HG03432 (cell line): ENCODE results near the gene PRKCE.
"Not testable (repeated sequence)": the region's sequence is repeated elsewhere in the genome, so short reads cannot be mapped to it uniquely, and the experiment has no call there.

Source experiments
- ATAC-seq: cut with Tn5 transposase; IDR thresholded peaks from one replicate; pipeline ENCODE4 v1.9.1; 2021; ENCODE audit warnings: mild to moderate bottlenecking, moderate library complexity; ENCODE audit not compliant: unreplicated experiment

Gene PRKCE

GRCh38 chr2:45902380-45902779 is 250.9 kb downstream of the PRKCE start:
- ATAC-seq, result no peak

DNA sequence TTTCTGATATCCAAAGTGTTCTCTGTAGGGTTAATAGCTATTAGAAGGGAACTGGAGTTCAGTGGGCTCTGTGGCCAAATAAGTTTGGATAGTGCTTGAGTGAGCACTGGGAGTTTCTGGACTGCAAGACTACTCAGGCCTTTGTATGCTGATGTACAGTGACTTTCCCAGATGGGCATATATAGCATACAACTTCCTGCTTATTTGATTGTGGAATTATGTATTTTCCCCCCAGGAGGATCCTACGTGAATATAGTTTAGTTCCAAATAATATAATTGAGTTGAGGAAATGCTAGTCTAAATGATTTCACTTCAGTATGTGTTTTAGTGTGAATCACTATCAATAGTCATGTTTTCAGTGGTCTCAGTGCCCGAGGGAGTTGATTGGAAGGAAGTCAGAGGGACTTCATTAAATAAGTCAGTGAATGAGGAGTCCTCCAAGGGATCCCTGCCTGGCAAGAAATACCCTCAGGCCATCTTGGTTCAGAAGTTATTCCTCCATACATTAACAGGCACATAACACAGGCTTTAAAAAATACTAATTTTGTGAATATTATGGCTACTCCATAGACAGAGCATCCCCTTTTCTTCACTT is 251.4 kb downstream of the PRKCE start:
- no peak for ATAC-seq

DNA sequence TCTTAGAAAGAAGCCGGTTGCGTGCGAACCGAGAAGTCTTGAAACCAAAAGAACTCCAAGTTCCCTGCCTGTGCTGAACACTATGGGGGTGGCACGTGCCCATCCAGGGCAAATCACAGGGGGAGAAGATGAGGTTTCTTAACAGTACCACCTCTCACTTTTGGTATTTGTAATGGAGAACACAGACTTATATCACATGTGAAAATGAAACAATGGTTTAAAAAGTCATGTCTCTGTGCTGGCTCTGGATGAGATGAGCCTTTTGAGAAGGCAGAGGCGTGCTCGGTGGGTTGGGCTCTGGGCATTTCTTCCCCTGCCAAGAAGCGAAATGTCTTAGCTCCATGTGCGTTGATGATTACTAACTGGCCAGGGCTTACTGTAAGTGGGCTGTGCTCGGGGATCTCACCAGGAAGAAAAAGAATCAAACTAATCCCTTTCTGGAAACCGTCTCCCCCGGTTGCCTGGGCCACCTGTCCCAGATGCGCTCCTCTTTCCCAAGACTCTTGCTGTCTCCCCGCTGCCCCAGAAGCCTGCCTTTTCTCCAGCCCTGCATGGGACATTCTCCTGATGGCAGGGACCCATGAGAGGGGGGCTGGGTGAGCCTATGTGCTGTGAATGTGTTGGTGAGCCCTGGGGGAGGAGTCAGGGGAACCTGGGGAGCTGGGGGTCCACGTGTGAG is 252.9 kb downstream of the PRKCE start:
- ATAC-seq, result peak; percentile 59

GRCh38 chr2:45904946-45905631 is 253.6 kb downstream of the PRKCE start:
- no peak for ATAC-seq

- no peak for ATAC-seq
These were observed 254.1 kb downstream of the PRKCE start for GRCh38 chr2:45905632-45905958.

DNA sequence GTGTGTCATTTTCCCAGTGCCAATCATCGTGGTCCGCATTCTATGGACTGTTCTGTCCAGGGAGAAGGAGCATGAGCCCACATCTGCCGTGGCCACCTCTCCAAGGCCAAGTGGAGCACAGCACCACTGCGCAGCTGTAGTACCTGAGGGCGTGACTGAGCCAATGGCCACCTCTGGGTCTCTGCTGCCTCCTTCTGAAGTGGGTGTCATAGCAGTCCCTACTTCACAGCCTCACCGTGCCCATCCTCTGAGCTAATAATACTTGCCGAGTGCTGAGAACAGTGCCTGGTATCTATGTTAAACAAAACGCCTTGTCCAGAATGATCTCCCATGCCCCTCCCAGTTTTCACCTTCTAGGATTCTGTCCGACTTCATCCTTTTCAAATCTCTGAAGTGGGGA is 256.1 kb downstream of the PRKCE start:
- no peak for ATAC-seq

DNA sequence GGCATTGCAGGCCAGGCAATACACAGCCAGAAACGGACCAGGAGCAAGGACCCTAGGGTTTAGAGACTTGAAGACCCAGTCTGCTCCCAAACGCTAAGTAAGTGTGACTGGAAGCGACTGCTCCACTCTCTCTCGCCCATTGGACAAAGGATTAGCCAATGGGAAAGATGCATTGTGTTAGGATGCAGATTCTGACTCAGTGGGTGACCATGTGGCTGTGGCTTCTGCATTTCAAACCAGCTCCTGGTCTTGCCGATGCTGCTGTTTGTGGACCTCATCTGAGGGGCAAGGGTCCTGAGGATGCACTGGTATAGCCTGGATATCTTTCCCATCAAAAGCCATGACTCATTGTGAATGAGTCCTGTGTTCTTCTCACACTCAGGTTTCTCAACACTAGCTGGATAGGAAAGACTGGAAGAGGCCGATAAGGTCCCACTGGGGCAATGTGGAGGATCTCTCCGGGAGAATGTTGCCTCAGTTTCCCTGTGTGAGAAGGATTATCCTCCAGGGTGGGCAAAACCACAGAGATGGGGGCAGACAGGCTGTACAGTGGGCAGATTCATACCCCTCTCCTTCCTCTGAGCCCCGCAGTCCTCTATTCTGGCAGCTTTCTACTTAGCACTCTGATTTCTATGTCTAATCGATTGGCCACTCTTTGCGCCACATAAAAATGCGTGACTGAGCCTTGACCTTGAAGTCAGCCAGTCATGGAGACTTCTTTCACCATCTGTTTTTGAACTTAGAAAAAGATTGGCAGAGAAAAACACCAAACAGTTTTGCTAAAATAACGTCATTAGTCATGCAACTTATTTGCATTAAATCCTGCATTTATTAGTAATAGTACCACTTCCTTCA is 257.1 kb downstream of the PRKCE start:
- no peak for ATAC-seq

- no peak for ATAC-seq
These were observed 257.7 kb downstream of the PRKCE start for GRCh38 chr2:45909171-45909565.

- peak; percentile 81 for ATAC-seq
These were observed 258.3 kb downstream of the PRKCE start for GRCh38 chr2:45909677-45910191.

DNA sequence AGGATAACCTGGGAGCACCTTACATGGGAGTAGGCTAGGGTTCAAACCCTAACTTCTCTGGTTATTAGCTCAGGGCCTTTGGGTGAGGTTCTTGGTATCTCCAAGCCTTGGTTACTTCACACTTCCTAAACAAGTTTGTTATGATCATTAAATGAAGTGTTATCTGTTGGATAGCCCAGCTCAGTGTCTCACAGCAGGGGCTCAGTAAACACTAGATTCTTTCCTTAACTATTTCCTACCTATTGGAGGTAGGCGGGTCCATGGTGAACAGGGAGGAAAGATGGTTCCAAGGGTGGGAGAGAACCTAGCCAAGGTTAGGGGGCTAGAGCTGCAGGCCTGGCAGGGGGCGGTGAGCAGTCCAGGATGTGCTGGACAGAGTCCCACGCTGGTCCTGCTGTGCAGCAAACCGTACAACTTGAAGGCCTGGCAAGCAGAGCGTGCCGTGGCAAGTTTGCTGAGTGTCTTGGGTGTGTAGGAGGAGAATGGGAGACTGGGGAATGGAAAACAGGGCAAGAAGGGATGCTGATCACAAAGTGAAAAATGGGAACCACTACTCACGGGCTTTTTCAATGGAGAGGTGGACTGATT is 259.1 kb downstream of the PRKCE start:
- no peak for ATAC-seq

GRCh38 chr2:45911538-45911937 is 260.1 kb downstream of the PRKCE start:
- ATAC-seq, result no peak

DNA sequence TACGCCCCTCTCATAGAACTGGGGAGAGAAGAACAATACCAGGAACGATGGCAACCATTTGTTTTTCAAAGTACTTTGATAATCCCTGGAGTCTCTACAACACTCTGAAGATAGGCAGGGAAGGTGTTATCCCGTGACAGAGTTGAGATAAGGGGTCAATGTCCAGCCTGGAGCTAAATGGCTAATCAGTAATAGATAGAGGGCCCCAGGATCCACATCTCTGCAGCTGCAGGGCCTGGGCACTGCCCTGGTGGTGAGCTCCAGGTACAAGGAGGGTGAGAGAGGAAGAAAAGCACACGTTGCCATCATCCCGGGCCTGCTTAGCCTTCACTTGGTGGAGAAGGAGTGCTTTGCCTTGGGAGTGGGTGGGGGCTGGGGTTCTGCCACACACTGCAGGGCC is 260.6 kb downstream of the PRKCE start:
- no peak for ATAC-seq

- ATAC-seq, result no peak
These were observed 262.1 kb downstream of the PRKCE start for GRCh38 chr2:45913539-45913938.

DNA sequence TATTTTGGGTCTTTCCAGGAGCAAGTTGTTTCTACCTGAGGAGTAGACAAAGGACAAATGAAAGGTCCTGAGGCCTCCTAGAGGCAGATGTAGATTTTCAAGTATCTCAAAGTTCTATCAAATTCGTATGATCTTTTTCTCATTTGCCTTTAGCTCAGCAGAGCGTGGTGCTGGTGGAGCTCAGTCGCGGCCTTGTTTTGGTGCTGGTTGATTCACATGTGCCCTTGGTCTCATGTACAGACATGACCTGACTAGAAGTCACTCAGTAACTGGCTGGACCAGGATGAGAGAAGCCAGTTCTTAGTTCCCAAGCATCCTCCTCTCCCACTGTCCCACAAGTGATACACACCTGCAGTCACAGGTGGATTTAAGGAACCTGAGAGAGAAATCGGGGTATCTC is 264.0 kb downstream of the PRKCE start:
- no peak for ATAC-seq

GRCh38 chr2:45917561-45918176 is 266.2 kb downstream of the PRKCE start:
- not testable (repeated sequence) for ATAC-seq

DNA sequence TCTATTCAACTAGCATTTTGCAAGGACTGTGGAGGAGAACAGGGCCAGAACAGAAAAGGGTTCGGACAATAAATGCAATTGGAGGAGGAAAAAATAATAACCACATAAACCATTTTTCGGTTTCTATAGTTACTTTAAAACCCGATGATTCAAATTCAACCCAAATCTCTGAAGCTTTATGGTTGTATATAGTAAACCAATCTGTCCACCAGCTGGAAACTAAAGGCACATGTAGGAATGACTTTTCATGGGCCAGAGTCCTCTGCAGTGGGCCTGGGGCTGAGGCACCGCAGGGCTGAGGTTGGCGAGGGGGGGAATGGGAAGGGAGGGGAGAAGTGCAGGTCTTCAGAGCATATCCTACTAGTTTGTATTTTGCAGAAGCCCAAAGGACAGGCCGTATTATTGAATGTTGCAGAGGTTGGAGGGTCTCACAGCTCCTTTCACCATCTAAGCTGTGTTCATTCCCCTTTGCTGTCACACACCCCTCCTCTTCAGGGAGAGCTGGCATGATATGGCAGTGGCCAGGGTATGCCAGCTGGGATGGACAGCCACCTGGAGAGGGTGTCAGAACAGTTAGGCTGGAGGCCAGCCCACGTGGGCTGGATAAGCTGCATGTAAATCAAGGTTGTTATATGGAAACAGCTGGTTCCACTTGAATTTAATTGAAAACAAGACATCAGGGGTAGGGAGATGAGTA is 267.1 kb downstream of the PRKCE start:
- peak; percentile 15 for ATAC-seq

GRCh38 chr2:45919160-45919650 is 267.7 kb downstream of the PRKCE start:
- peak; percentile 41 for ATAC-seq

GRCh38 chr2:45919711-45920111 is 268.2 kb downstream of the PRKCE start:
- peak; percentile 66 for ATAC-seq

DNA sequence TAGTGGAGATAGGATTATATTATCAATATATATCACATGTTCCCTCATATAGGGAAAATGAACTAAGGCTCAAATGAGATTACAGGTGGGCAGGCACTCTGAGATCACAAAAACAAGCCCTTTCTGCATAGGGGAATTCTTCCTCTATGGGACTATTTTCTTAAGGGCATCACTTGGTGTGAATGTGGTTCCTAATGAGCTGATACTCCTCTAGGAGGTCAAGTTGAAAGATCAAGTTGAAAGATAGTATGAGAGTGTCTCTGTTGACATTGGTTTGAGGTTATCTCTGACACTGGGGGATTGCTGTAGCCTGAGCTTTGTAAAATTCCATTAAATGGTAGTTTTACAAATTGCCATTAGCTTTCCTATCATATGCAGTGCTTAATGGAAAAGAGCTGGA is 270.4 kb downstream of the PRKCE start:
- ATAC-seq, result no peak

- no peak for ATAC-seq
These were observed 271.1 kb downstream of the PRKCE start for GRCh38 chr2:45922577-45922988.
